ENCODE data around the gene MAGI3. TPM values are rescaled to one million over a fixed set of nuclear protein-coding genes. Genes with fewer than 3 reads are reported as not detected.

Gene MAGI3
- total and polyA plus RNA-seq, 2 of the 13 experiments (the other 11 are each of a cell fraction or from before 2014, with no cell fraction given) = 4.0 to 11.8 TPM

DNA sequence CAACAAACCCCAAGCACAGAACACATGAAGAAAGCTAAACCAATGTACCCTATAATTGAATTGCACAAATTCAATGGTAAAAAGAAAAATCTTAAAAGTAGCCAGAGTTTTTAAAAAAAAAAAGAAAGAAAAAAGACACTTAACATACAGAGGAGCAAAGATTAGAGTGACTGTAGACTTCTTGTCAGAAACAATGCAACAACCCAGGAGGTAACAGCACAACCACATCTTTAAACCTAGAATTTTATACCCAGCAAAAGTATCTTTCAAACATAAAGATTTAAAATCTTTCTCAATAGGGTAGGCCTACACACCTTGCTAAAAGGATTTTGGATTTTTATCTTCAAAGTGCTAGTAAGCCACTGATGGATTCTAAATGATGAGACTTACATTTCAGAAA lies 304.6 kb downstream of the MAGI3 start:
- FAIRE-seq (no peak), ATAC-seq (no peak), DNase-seq (ENCODE audit: low spot score) (no peak)
- H3K36me3 ChIP-seq (replicated peaks in 1 of 2; ENCODE audit: control insufficient read depth in 1 of 2, insufficient read depth in 2 of 2, low read length in 2 of 2) = peaks cover 0 to 6% of the 10 kb centered on the region in 2 experiments; a peak in 2 of 5 replicates
- H3K4me2 ChIP-seq (ENCODE audit: low read depth, low read length) = no peak overlapping the region
- no peak overlapping the region for H3K9ac ChIP-seq (ENCODE audit: insufficient read depth, low read depth, low read length)
- H3K4me1 ChIP-seq (ENCODE audit: insufficient read depth, low read length) = no peaks in the 10 kb centered on the region
- H4K20me1 ChIP-seq (ENCODE audit: insufficient read depth, low read length) = no peaks in the 10 kb centered on the region
- H3K79me2 ChIP-seq (ENCODE audit: insufficient read depth, low read length) = no peaks in the 10 kb centered on the region
- TF ChIP-seq ZFP1 (CRISPR knock-in tag; IDR thresholded peaks at IDR 0.05) (peak; percentile 99), CHD4 (IDR thresholded peaks at IDR 0.05; ENCODE audit: borderline replicate concordance, low read length) (no peak), ZSCAN25 (CRISPR knock-in tag; IDR thresholded peaks at IDR 0.05) (no peak)
- POLR2A ChIA-PET = no interaction called here
- H2AFZ ChIP-seq (ENCODE audit: low read length) = no peak overlapping the region
- in situ Hi-C loops (cut with HindIII; ENCODE audit: extremely low pct_ligation_motif_present, low pct_unique_long_range_greater_than_20kb) (no loop called here), intact Hi-C loops (cut with micrococcal nuclease; ENCODE audit: unreplicated experiment) (no loop called here)
- CTCF ChIA-PET (ENCODE audit: low intra/inter-chr PET ratio, low total read pairs) = no interaction called here
- no peak overlapping the region for H3K27ac ChIP-seq (ENCODE audit: extremely low read length, insufficient read depth, low read length)
- no TSS peak for BruUV-seq (replicated peaks)
- peaks cover 18% of the 10 kb centered on the region for H3K9me3 ChIP-seq (ENCODE audit: low read length)
- H3K27me3 ChIP-seq (ENCODE audit: control insufficient read depth in 1 of 2, insufficient read depth in 2 of 2, low read length in 2 of 2) = no peaks in the 10 kb centered on the region
- no peak overlapping the region for H3K4me3 ChIP-seq (replicated peaks in 1 of 3; ENCODE audit: insufficient read depth in 1 of 3, low read depth in 2 of 3, low read length in 3 of 3)

DNA sequence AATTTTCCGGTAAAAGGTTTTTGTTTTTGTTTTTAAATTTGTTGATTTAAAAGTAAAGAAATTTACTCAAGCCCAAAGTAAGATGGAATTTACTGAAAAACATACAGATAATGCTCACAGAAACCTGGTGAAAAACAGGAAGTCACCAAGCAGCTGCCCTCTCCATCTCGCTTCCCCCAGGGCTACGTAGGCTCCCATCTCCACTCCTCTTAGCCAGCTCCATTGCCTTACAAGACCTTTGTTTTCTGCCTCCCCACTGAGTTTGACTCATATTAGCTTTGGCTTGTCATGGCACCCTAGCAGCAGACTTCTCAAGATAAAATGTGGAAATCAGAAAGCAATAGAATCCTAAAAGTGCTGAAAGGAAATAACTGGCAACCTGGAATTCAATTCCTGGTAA lies 311.1 kb downstream of the MAGI3 start:
- H3K9ac ChIP-seq (ENCODE audit: insufficient read depth, low read depth, low read length) = no peak overlapping the region
- no peaks in the 10 kb centered on the region for H3K4me1 ChIP-seq (ENCODE audit: insufficient read depth, low read length)
- no peaks in the 10 kb centered on the region for H4K20me1 ChIP-seq (ENCODE audit: insufficient read depth, low read length)
- H2AFZ ChIP-seq (ENCODE audit: low read length) = no peak overlapping the region
- intact Hi-C loops (cut with micrococcal nuclease; ENCODE audit: unreplicated experiment) (no loop called here), in situ Hi-C loops (cut with HindIII; ENCODE audit: extremely low pct_ligation_motif_present, low pct_unique_long_range_greater_than_20kb) (no loop called here)
- ATAC-seq (no peak), DNase-seq (ENCODE audit: low spot score) (no peak), FAIRE-seq (no peak)
- H3K9me3 ChIP-seq (ENCODE audit: low read length) = no peaks in the 10 kb centered on the region
- POLR2A ChIA-PET = no interaction called here
- H3K4me3 ChIP-seq (replicated peaks in 1 of 3; ENCODE audit: insufficient read depth in 1 of 3, low read depth in 2 of 3, low read length in 3 of 3) = no peak overlapping the region
- CTCF ChIA-PET (ENCODE audit: low intra/inter-chr PET ratio, low total read pairs) = no interaction called here
- H3K36me3 ChIP-seq (replicated peaks in 1 of 2; ENCODE audit: control insufficient read depth in 1 of 2, insufficient read depth in 2 of 2, low read length in 2 of 2) = peaks cover 0 to 11% of the 10 kb centered on the region in 2 experiments; a peak in 4 of 5 replicates
- no peaks in the 10 kb centered on the region; a peak in 1 of 5 replicates for H3K27me3 ChIP-seq (ENCODE audit: control insufficient read depth in 1 of 2, insufficient read depth in 2 of 2, low read length in 2 of 2)
- no TSS peak for BruUV-seq (replicated peaks)
- no peak overlapping the region for H3K4me2 ChIP-seq (ENCODE audit: low read depth, low read length)
- H3K79me2 ChIP-seq (ENCODE audit: insufficient read depth, low read length) = no peaks in the 10 kb centered on the region
- 99% methylated on average over 3 of the region's 3 CpGs for WGBS (ENCODE audit: low lambda C conversion rate)
- no peak overlapping the region for H3K27ac ChIP-seq (ENCODE audit: extremely low read length, insufficient read depth, low read length)
- TF ChIP-seq, protein P1, sequence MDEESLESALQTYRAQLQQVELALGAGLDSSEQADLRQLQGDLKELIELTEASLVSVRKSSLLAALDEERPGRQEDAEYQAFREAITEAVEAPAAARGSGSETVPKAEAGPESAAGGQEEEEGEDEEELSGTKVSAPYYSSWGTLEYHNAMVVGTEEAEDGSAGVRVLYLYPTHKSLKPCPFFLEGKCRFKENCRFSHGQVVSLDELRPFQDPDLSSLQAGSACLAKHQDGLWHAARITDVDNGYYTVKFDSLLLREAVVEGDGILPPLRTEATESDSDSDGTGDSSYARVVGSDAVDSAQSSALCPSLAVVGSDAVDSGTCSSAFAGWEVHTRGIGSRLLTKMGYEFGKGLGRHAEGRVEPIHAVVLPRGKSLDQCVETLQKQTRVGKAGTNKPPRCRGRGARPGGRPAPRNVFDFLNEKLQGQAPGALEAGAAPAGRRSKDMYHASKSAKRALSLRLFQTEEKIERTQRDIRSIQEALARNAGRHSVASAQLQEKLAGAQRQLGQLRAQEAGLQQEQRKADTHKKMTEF (CRISPR knock-in tag; IDR thresholded peaks at IDR 0.05) = no peak
- TF ChIP-seq ZNF567 (CRISPR knock-in tag; IDR thresholded peaks at IDR 0.05; ENCODE audit: borderline replicate concordance) (no peak), FUBP1 (CRISPR knock-in tag; IDR thresholded peaks at IDR 0.05; ENCODE audit: borderline replicate concordance) (no peak), ZC3H13 (CRISPR knock-in tag; IDR thresholded peaks at IDR 0.05) (no peak), ZNF776 (CRISPR knock-in tag; IDR thresholded peaks at IDR 0.05) (no peak), HNRNPH1 (optimal IDR thresholded peaks at IDR 0.05; ENCODE audit: low read depth, low read length) (no peak), TAF1 (CRISPR knock-in tag; IDR thresholded peaks at IDR 0.05) (no peak), ARNT2 (CRISPR knock-in tag; IDR thresholded peaks at IDR 0.05; ENCODE audit: low read depth) (no peak), CREBL2 (CRISPR knock-in tag; IDR thresholded peaks at IDR 0.05; ENCODE audit: borderline replicate concordance) (no peak), SETDB1 (CRISPR knock-in tag; IDR thresholded peaks at IDR 0.05; ENCODE audit: borderline replicate concordance) (no peak), ZNF232 (CRISPR knock-in tag; IDR thresholded peaks at IDR 0.05; ENCODE audit: borderline replicate concordance) (no peak)
- TF ChIP-seq, protein P2, sequence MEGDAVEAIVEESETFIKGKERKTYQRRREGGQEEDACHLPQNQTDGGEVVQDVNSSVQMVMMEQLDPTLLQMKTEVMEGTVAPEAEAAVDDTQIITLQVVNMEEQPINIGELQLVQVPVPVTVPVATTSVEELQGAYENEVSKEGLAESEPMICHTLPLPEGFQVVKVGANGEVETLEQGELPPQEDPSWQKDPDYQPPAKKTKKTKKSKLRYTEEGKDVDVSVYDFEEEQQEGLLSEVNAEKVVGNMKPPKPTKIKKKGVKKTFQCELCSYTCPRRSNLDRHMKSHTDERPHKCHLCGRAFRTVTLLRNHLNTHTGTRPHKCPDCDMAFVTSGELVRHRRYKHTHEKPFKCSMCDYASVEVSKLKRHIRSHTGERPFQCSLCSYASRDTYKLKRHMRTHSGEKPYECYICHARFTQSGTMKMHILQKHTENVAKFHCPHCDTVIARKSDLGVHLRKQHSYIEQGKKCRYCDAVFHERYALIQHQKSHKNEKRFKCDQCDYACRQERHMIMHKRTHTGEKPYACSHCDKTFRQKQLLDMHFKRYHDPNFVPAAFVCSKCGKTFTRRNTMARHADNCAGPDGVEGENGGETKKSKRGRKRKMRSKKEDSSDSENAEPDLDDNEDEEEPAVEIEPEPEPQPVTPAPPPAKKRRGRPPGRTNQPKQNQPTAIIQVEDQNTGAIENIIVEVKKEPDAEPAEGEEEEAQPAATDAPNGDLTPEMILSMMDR (CRISPR knock-in tag; IDR thresholded peaks at IDR 0.05) = no peak
